ENCODE results near the gene SLC49A3.
"Not testable (repeated sequence)": the region's sequence is repeated elsewhere in the genome, so short reads cannot be mapped to it uniquely, and the experiment has no call there.

SLC49A3 gene

GRCh38 chr4:650461-650860 lies 38.5 kb downstream of the SLC49A3 start:
- no peak for DNase-seq (ENCODE audit: low read depth in 2 of 2)
- TF ChIP-seq, protein P1, sequence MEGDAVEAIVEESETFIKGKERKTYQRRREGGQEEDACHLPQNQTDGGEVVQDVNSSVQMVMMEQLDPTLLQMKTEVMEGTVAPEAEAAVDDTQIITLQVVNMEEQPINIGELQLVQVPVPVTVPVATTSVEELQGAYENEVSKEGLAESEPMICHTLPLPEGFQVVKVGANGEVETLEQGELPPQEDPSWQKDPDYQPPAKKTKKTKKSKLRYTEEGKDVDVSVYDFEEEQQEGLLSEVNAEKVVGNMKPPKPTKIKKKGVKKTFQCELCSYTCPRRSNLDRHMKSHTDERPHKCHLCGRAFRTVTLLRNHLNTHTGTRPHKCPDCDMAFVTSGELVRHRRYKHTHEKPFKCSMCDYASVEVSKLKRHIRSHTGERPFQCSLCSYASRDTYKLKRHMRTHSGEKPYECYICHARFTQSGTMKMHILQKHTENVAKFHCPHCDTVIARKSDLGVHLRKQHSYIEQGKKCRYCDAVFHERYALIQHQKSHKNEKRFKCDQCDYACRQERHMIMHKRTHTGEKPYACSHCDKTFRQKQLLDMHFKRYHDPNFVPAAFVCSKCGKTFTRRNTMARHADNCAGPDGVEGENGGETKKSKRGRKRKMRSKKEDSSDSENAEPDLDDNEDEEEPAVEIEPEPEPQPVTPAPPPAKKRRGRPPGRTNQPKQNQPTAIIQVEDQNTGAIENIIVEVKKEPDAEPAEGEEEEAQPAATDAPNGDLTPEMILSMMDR (IDR thresholded peaks at IDR 0.05; ENCODE audit: low read depth, low read length): no peak
- H3K4me3 ChIP-seq (replicated peaks in 1 of 2; ENCODE audit: low read depth in 2 of 2, low read length in 2 of 2): no peak overlapping the region

GRCh38 chr4:649751-650310 lies 39.1 kb downstream of the SLC49A3 start:
- TF ChIP-seq, protein P1 (IDR thresholded peaks at IDR 0.05; ENCODE audit: low read depth, low read length): no peak
- no peak overlapping the region for H3K4me3 ChIP-seq (replicated peaks in 1 of 2; ENCODE audit: low read depth in 2 of 2, low read length in 2 of 2)
- DNase-seq (ENCODE audit: low read depth in 2 of 2): no peak

DNA sequence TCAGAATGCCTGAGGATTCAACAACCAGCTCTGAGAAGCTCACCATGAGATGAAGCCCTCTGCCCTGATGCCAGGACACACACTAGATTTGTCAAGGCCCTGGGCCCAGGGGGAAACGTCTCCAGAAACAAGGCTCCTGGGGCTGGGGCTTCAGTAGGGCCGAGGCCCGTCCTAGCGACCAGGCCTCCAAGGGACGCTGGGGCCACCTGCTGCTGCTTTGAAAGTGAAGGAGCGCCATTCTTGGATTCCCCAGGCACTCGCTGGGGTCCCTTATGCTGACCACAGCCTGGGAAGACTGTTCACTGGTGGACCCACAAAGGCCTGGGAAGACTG lies 39.7 kb downstream of the SLC49A3 start:
- TF ChIP-seq, protein P1 (IDR thresholded peaks at IDR 0.05; ENCODE audit: low read depth, low read length): no peak
- no peak overlapping the region for H3K4me3 ChIP-seq (replicated peaks in 1 of 2; ENCODE audit: low read depth in 2 of 2, low read length in 2 of 2)
- DNase-seq (ENCODE audit: low read depth in 2 of 2): no peak

DNA sequence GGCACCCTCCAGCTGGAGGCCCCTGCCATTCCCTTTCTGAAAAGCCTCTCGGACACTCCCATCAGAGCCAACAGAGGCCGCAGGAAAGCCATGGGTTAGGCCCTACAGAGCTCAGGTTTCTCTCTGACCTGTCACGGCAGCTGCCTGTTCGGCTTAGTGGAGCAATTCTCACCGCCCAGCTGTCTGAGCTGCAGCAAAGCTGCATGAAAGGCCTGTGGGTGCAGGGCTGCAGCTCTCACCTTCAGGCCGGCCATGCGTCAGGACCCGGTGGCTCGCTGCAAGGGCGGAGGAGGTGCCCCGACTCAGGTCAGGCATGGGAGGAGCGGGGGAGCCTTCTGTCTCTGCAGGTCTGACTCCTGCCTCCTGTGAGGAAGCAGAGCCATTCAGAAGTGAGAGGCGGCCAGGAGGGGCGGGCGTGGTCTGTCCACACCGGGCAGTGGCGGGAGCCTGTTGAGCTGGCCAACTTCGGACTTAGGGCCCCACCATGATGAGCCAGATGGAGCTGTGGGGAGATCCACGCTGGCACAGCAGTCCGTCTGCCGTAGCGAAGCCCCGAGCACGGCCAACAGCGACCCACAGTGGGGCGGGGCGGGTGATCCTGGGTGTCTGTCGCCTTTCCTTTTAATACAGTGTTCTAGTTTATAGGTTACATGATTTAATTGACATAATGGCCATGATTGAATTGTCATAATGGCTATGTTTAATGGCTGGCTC lies 40.2 kb downstream of the SLC49A3 start:
- no peak overlapping the region for H3K4me3 ChIP-seq (replicated peaks in 1 of 2; ENCODE audit: low read depth in 2 of 2, low read length in 2 of 2)
- TF ChIP-seq, protein P1 (IDR thresholded peaks at IDR 0.05; ENCODE audit: low read depth, low read length): no peak
- DNase-seq (ENCODE audit: low read depth in 2 of 2): no peak

GRCh38 chr4:647481-647880 lies 41.5 kb downstream of the SLC49A3 start:
- TF ChIP-seq, protein P1 (IDR thresholded peaks at IDR 0.05; ENCODE audit: low read depth, low read length): no peak
- no peak for DNase-seq (ENCODE audit: low read depth in 2 of 2)

DNA sequence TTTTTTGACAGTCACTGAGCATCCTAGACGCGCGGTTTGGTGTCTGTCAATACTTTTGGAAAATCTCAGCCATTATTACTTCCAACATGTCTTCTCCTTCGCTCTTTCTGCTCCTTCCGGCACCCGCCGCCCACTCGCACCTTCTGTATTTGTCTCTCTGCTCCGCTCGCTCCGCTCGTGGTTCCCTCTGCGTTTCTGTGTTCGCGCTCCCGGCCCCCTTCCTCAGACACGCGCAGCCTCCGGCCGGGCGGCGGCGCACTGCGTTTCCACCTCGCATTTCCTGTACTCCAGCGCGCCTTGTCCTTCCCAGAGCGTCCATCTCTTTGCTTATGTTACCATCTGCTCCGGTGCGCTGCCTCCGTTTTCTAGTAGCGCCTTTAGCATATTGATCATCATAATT lies 42.5 kb downstream of the SLC49A3 start:
- no peak overlapping the region for H3K4me3 ChIP-seq (replicated peaks in 1 of 2; ENCODE audit: low read depth in 2 of 2, low read length in 2 of 2)
- DNase-seq (ENCODE audit: low read depth in 2 of 2): no peak
- TF ChIP-seq, protein P1 (IDR thresholded peaks at IDR 0.05; ENCODE audit: low read depth, low read length): no peak

More at GRCh38 chr4:647481-647880, 41.5 kb downstream of the SLC49A3 start:
- no peak overlapping the region for H3K4me3 ChIP-seq (replicated peaks in 1 of 2; ENCODE audit: low read depth in 2 of 2, low read length in 2 of 2)

DNA sequence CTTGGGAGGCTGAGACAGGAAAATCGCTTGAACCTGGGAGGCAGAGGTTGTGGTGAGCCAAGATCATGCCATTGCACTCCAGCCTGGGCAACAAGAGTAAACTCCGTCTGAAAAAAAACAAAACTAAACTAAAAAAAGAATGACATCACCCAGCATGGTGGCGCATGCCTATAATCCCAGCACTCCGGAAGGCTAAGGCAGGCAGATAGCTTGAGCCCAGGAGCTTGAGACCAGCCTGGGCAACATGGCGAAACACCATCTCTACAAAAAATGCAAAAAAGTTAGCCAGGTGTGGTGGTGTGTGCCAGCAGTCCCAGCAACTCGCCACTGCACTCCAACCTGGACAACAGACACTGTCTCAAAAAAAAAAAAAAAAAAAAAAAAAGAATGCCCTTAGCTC lies 46.6 kb downstream of the SLC49A3 start:
- H3K4me3 ChIP-seq (replicated peaks in 1 of 2; ENCODE audit: low read depth in 2 of 2, low read length in 2 of 2); DNase-seq (ENCODE audit: low read depth in 2 of 2): not testable (repeated sequence)

All from cardiac fibroblast (primary cell).